SK-N-MC (cell line): ENCODE data around the gene OSCP1.
A peak's percentile ranks its signal among the peaks of the same experiment; 100 is the strongest.

Experiments
- DNase-seq: peaks from one replicate; pipeline ENCODE4 v3.0.0-alpha.2; 2011; ENCODE audit warnings: low read depth, low spot score
- H3K27ac ChIP-seq: fragments of 200-600 bp; sonication (generic); 2 replicates; pipeline ENCODE4 v1.5.1; 2016; ENCODE audit warnings: mixed run types
- H3K36me3 ChIP-seq: fragments of 200-600 bp; sonication (generic); 2 replicates; pipeline ENCODE4 v1.6.1; 2017; ENCODE audit warnings: antibody characterized with exemption, low read length, mixed read lengths; ENCODE audit not compliant: insufficient read depth
- H3K4me3 ChIP-seq: fragments of 200-600 bp; sonication (generic); 2 replicates; pipeline ENCODE4 v1.5.1; 2016
- H3K9ac ChIP-seq: fragments of 200-600 bp; sonication (generic); 2 replicates; pipeline ENCODE4 v1.8.0; 2017; ENCODE audit warnings: mixed run types, mixed read lengths; ENCODE audit not compliant: insufficient read length
- H3K9me3 ChIP-seq: fragments of 200-600 bp; sonication (generic); 2 replicates; pipeline ENCODE4 v1.6.1; 2017; ENCODE audit warnings: low read depth, mild to moderate bottlenecking, antibody characterized with exemption, low read length, moderate library complexity, mixed read lengths
- EZH2 ChIP-seq: fragments of 200-600 bp; sonication (generic); IDR thresholded peaks from one replicate; pipeline ENCODE4 v1.6.1; 2017; ENCODE audit warnings: antibody characterized with exemption
- FOXP2 ChIP-seq: optimal IDR thresholded peaks from 2 replicates; pipeline ENCODE3; 2011; ENCODE audit warnings: mild to moderate bottlenecking, moderate library complexity; ENCODE audit not compliant: insufficient read depth; ENCODE audit errors: extremely low read length, control extremely low read depth
- POLR2AphosphoS5 ChIP-seq: IDR thresholded peaks from 2 replicates; pipeline ENCODE4 v1.6.1; 2012; ENCODE audit warnings: mild to moderate bottlenecking, low read depth, low read length, borderline replicate concordance

OSCP1 gene

DNA sequence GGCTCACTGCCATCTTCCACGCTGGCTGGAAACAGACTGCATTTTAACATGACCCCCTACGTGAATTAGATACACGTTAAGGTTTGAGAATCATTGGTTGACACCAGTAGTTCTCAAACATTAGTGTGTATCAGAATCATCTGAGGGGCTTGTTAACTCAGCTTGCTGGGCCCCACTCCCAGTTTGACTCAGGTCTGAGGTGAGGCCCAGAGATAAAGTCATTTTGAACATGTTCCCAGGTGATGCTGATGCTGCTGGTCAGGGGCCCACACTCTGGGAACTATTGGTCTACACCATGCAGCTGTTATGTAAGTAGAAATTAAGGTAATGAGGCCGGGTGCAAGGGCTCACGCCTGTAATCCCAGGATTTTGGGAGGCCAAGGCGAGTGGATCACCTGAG lies 53.9 kb downstream of the OSCP1 start:
- Histone ChIP-seq H3K36me3 (peaks cover 26% of the 10 kb centered on the region), H3K9ac (no peak overlapping the region), H3K27ac (no peak overlapping the region), H3K4me3 (peak overlapping the region; percentile 95), H3K9me3 (no peaks in the 10 kb centered on the region)
- TF ChIP-seq FOXP2 (no peak), EZH2 (no peak), POLR2AphosphoS5 (no peak)
- no peak for DNase-seq

GRCh38 chr1:36393686-36394085 lies 56.6 kb downstream of the OSCP1 start:
- Histone ChIP-seq H3K9ac (no peak overlapping the region), H3K4me3 (no peak overlapping the region), H3K9me3 (no peaks in the 10 kb centered on the region), H3K36me3 (peaks cover 38% of the 10 kb centered on the region), H3K27ac (no peak overlapping the region)
- TF ChIP-seq POLR2AphosphoS5 (no peak), FOXP2 (no peak), EZH2 (no peak)
- no peak for DNase-seq

DNA sequence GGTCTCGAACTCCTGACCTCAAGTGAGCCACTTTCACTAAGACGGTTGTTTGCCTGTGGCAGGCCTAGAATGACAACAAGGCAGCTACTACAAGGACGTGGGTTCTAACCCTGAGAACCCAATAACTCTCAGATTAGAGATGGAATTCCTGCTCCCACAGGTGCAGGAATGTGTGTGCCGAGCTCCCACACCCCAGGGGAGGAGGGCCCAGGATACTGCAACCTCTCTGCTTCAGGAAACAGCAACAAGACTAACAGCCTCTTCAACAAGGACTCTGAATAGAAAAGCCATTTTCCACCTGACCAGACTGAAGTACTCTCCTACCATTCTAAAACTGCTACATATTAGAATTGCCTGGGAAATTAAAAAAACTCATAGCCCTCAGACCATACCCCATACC lies 57.4 kb downstream of the OSCP1 start:
- no peak for DNase-seq
- Histone ChIP-seq H3K9ac (no peak overlapping the region), H3K36me3 (peaks cover 38% of the 10 kb centered on the region), H3K27ac (no peak overlapping the region), H3K4me3 (no peak overlapping the region), H3K9me3 (no peaks in the 10 kb centered on the region)
- TF ChIP-seq FOXP2: no peak
- no peak for TF ChIP-seq EZH2
- no peak for TF ChIP-seq POLR2AphosphoS5

- TF ChIP-seq POLR2AphosphoS5 (no peak), FOXP2 (no peak), EZH2 (no peak)
- no peak for DNase-seq
- Histone ChIP-seq H3K4me3 (no peak overlapping the region), H3K9me3 (no peaks in the 10 kb centered on the region), H3K27ac (no peak overlapping the region), H3K36me3 (peaks cover 38% of the 10 kb centered on the region), H3K9ac (no peak overlapping the region)
Observed at GRCh38 chr1:36391271-36391670, 59.0 kb downstream of the OSCP1 start.

DNA sequence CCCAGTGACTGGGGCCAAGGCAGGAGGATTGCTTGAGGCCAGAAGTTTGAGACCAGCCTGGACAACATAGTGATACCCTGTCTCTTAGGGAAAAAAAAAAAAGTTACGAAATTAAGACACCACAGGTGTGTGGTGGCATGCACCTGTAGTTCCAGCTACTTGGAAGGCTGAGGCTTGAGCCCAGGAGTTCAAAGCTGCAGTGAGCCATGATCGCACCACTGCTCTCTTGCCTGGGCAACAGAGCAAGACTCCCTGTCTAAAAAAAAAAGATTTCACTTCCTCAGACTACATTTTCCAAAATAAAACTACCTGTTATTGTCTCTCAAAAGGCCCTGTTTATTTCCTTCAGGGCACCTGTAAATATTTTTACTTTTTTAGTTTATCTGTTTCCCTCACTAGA lies 59.8 kb downstream of the OSCP1 start:
- no peak overlapping the region for H3K4me3 ChIP-seq
- no peak overlapping the region for H3K9ac ChIP-seq
- TF ChIP-seq EZH2 (no peak), FOXP2 (no peak), POLR2AphosphoS5 (no peak)
- no peak for DNase-seq
- peaks cover 38% of the 10 kb centered on the region for H3K36me3 ChIP-seq
- no peak overlapping the region for H3K27ac ChIP-seq
- no peaks in the 10 kb centered on the region for H3K9me3 ChIP-seq

DNA sequence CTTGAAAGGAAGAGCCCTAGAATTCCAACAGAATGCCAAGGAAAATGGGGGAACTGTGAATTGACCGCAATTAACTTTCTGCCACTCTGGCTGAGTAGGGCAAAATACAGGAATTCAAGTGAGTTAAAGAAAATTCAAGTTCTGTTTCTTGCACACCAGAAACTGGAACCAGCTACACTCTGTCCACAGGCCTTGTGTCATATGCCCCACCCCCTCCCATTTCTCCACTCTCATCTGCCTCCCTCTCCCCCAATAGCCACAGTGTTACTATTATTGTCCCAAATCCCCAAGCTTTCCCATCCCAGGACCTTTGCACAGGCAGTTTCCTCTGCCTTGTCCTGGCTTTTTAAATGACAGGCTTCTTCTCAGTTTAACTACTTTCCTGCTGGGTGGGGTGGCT lies 60.3 kb downstream of the OSCP1 start:
- Histone ChIP-seq H3K9me3 (no peaks in the 10 kb centered on the region), H3K27ac (peak overlapping the region; percentile 75; the same call in 1 of the 2 replicates), H3K36me3 (peaks cover 38% of the 10 kb centered on the region), H3K9ac (no peak overlapping the region), H3K4me3 (no peak overlapping the region)
- TF ChIP-seq EZH2: no peak
- no peak for TF ChIP-seq FOXP2
- TF ChIP-seq POLR2AphosphoS5: no peak
- no peak for DNase-seq

- H3K27ac ChIP-seq: peak overlapping the region; percentile 75
- no peak for TF ChIP-seq POLR2AphosphoS5
- H3K36me3 ChIP-seq: peaks cover 37% of the 10 kb centered on the region
- no peaks in the 10 kb centered on the region for H3K9me3 ChIP-seq
- H3K9ac ChIP-seq: no peak overlapping the region
- no peak for DNase-seq
- no peak overlapping the region for H3K4me3 ChIP-seq
Observed at GRCh38 chr1:36389261-36389660, 61.0 kb downstream of the OSCP1 start.

GRCh38 chr1:36387141-36387949 lies 62.9 kb downstream of the OSCP1 start:
- H3K4me3 ChIP-seq: peak overlapping the region; percentile 99

DNA sequence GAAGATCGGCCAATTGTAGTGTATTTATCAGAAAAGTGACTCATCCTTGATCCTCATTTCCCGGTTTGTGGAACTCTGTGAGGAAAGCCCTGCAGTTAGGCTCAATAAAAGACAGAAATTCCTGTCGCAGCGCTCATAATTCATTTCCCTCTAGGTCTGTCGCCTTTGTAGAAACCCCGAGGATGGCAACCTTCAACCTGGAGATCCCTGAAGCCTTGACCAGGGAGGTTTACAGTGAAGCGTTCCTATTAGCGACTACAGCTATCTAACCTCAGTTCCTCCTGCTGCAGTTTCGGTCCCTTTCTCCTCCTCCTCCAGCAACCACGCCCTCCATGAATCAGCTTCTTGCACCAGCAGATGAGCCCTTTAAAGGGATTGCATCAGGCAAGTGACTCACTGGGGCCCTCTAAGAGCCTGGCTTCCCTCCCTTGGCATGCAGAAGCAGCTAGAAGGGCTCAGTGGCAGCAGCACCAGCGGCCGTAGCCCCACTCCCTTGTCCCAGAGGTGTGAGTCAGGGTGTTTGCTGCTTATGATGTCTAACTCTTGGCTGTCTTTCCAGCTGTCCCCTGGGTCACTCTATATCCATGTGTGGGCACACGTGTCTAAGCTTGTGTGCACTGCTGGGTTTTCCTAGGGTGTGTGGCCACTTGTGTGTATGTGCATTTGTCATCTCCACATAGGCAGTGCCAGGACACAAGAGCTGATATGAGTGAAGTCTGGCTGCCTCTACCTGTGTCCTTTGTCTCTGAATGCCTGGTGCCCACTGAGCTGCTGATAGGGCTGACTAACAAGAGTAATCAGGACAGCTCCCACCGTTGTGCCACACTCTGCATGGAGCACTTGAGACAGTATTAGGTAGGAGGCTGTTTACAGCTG lies 63.7 kb downstream of the OSCP1 start:
- peak overlapping the region; percentile 100 for H3K9ac ChIP-seq
- DNase-seq: peak; percentile 97
- peak overlapping the region; percentile 99 for H3K4me3 ChIP-seq
- peaks cover 14% of the 10 kb centered on the region; the same call in 1 of the 2 replicates for H3K36me3 ChIP-seq
- H3K9me3 ChIP-seq: no peaks in the 10 kb centered on the region
- TF ChIP-seq FOXP2 (no peak), EZH2 (no peak), POLR2AphosphoS5 (peak; percentile 90)
- peak overlapping the region; percentile 100 for H3K27ac ChIP-seq

More at GRCh38 chr1:36387141-36387949, 62.9 kb downstream of the OSCP1 start:
- no peak for DNase-seq
- Histone ChIP-seq H3K27ac (peak overlapping the region; percentile 100), H3K9ac (peak overlapping the region; percentile 100), H3K36me3 (peaks cover 20% of the 10 kb centered on the region; the same call in 1 of the 2 replicates), H3K9me3 (no peaks in the 10 kb centered on the region)
- TF ChIP-seq POLR2AphosphoS5: peak; percentile 42; the same call in 1 of the 2 replicates
- no peak for TF ChIP-seq FOXP2
